GM18508 (cell line): Measurements from ENCODE around the gene EPS15.

Experiments
- ATAC-seq: cut with Tn5 transposase; IDR thresholded peaks from one replicate; pipeline ENCODE4 v1.9.1; 2021; ENCODE audit warnings: moderate number of reproducible peaks; ENCODE audit not compliant: insufficient read depth, unreplicated experiment

Gene EPS15

GRCh38 chr1:51345300-51345687 is 173.8 kb downstream of the EPS15 start:
- no peak for ATAC-seq

GRCh38 chr1:51344602-51345299 is 174.3 kb downstream of the EPS15 start:
- no peak for ATAC-seq

- ATAC-seq, result no peak
Observed at GRCh38 chr1:51344276-51344601, 174.8 kb downstream of the EPS15 start.

GRCh38 chr1:51343624-51344023 is 175.4 kb downstream of the EPS15 start:
- ATAC-seq, result no peak

- no peak for ATAC-seq
Observed at GRCh38 chr1:51342591-51343206, 176.4 kb downstream of the EPS15 start.

GRCh38 chr1:51341876-51342496 is 177.1 kb downstream of the EPS15 start:
- ATAC-seq, result no peak

GRCh38 chr1:51340380-51340779 is 178.7 kb downstream of the EPS15 start:
- ATAC-seq, result no peak

GRCh38 chr1:51336711-51337110 is 182.4 kb downstream of the EPS15 start:
- no peak for ATAC-seq

GRCh38 chr1:51336004-51336403 is 183.1 kb downstream of the EPS15 start:
- no peak for ATAC-seq

GRCh38 chr1:51331206-51332100 is 187.6 kb downstream of the EPS15 start:
- no peak for ATAC-seq

GRCh38 chr1:51330331-51331201 is 188.5 kb downstream of the EPS15 start, which contains the start of gene TTC39A:
TSS of gene TTC39A (minus strand) at chr1:51330562. CDS start at chr1:51330477, 85 bp downstream.
- ATAC-seq, result no peak

GRCh38 chr1:51329443-51330325 is 189.4 kb downstream of the EPS15 start:
- no peak for ATAC-seq

GRCh38 chr1:51328926-51329325 is 190.1 kb downstream of the EPS15 start:
- no peak for ATAC-seq

- no peak for ATAC-seq
Observed at GRCh38 chr1:51328279-51328678, 190.8 kb downstream of the EPS15 start.

- no peak for ATAC-seq
Observed at GRCh38 chr1:51327386-51327785, 191.7 kb downstream of the EPS15 start.

- no peak for ATAC-seq
Observed at GRCh38 chr1:51326839-51327238, 192.2 kb downstream of the EPS15 start.

GRCh38 chr1:51325878-51326755 is 192.9 kb downstream of the EPS15 start:
- no peak for ATAC-seq

- no peak for ATAC-seq
Observed at GRCh38 chr1:51325391-51325790, 193.7 kb downstream of the EPS15 start.
